Neural progenitor cell (in vitro differentiated cells): ENCODE measurements around the gene SPATA45. TPM values are rescaled to one million over a fixed set of nuclear protein-coding genes. Genes with fewer than 3 reads are reported as not detected.

ENCODE experiments used
- DNase-seq: peaks from one replicate; pipeline ENCODE4 v3.0.0-alpha.2; 2016; ENCODE audit warnings: low spot score
- H2AFZ ChIP-seq: fragments of 200-600 bp; sonication (generic); replicated peaks from 2 replicates; pipeline ENCODE4 v1.6.1; 2016; ENCODE audit warnings: antibody characterized with exemption
- H3F3A ChIP-seq: fragments of 200-600 bp; sonication (generic); 2 replicates; pipeline ENCODE4 v1.6.1; 2016; ENCODE audit warnings: antibody characterized with exemption, low read depth
- H3K27ac ChIP-seq: fragments of 200-600 bp; sonication (generic); 2 replicates; pipeline ENCODE4 v1.5.1; 2016; ENCODE audit warnings: mild to moderate bottlenecking
- H3K27me3 ChIP-seq: fragments of 200-600 bp; sonication (generic); 2 replicates; pipeline ENCODE4 v1.6.1; 2016; ENCODE audit warnings: mild to moderate bottlenecking, moderate library complexity
- H3K36me3 ChIP-seq: fragments of 200-600 bp; sonication (generic); 2 replicates; pipeline ENCODE4 v1.5.1; 2016
- H3K4me1 ChIP-seq: fragments of 200-600 bp; sonication (generic); 2 replicates; pipeline ENCODE4 v1.6.1; 2016; ENCODE audit warnings: mixed run types
- H3K4me2 ChIP-seq: fragments of 200-600 bp; sonication (generic); 2 replicates; pipeline ENCODE4 v1.6.1; 2016
- H3K4me3 ChIP-seq: fragments of 200-600 bp; sonication (generic); 2 replicates; pipeline ENCODE4 v1.5.1; 2016
- H3K79me2 ChIP-seq: fragments of 200-600 bp; sonication (generic); 2 replicates; pipeline ENCODE4 v1.6.1; 2016; ENCODE audit warnings: low read depth
- H3K9ac ChIP-seq: fragments of 200-600 bp; sonication (generic); 2 replicates; pipeline ENCODE4 v1.6.1; 2016
- H3K9me3 ChIP-seq: fragments of 200-600 bp; sonication (generic); 2 replicates; pipeline ENCODE4 v1.5.1; 2016; ENCODE audit warnings: low read depth
- H4K20me1 ChIP-seq: fragments of 200-600 bp; sonication (generic); 2 replicates; pipeline ENCODE4 v1.6.1; 2016; ENCODE audit warnings: low read depth
- H3K27ac Mint-ChIP-seq: 3 replicates; pipeline ENCODE4 v1.8.0; 2021; ENCODE audit warnings: mixed read lengths
- H3K27me3 Mint-ChIP-seq: 2 replicates; pipeline ENCODE4 v1.8.0; 2022; ENCODE audit warnings: low read depth, mild to moderate bottlenecking, inconsistent platforms, moderate library complexity, mixed read lengths; ENCODE audit not compliant: insufficient read depth
- H3K36me3 Mint-ChIP-seq: 3 replicates; pipeline ENCODE4 v1.8.0; 2021; ENCODE audit warnings: mixed read lengths
- H3K4me1 Mint-ChIP-seq: 3 replicates; pipeline ENCODE4 v1.8.0; 2021; ENCODE audit warnings: mixed read lengths
- H3K4me3 Mint-ChIP-seq: 3 replicates; pipeline ENCODE4 v1.8.0; 2021; ENCODE audit warnings: mild to moderate bottlenecking, moderate library complexity, mixed read lengths
- H3K9me3 Mint-ChIP-seq: 3 replicates; pipeline ENCODE4 v1.8.0; 2020; ENCODE audit warnings: mixed read lengths
- EZH2 ChIP-seq: fragments of 200-600 bp; sonication (generic); IDR thresholded peaks from 2 replicates; pipeline ENCODE4 v1.6.1; 2017; ENCODE audit warnings: antibody characterized with exemption, mild to moderate bottlenecking, moderate library complexity
- EZH2phosphoT487 ChIP-seq: fragments of 200-600 bp; sonication (generic); IDR thresholded peaks from 2 replicates; pipeline ENCODE4 v1.6.1; 2017; ENCODE audit warnings: antibody characterized with exemption
- total RNA-seq: library from RNA; depleted of rRNA; stranded (reverse); fragments of >200 nt; gene quantifications from 2 replicates; pipeline ENCODE4 v1.2.3, GENCODE V29; 2015; ENCODE audit warnings: low replicate concordance
- TF ChIP-seq, protein P1 (sequence below): fragments of 200-600 bp; sonication (generic); IDR thresholded peaks from 2 replicates; pipeline ENCODE4 v1.5.1; 2017; ENCODE audit warnings: antibody characterized with exemption, mild to moderate bottlenecking

Gene SPATA45
- total RNA-seq, 1 donor from 2014 or later = not detected

GRCh38 chr1:212879947-212880690 is 32.7 kb upstream of the SPATA45 start:
- Mint-ChIP-seq H3K36me3 (peaks cover 25% of the 10 kb centered on the region), H3K27ac (no peak overlapping the region), H3K9me3 (no peaks in the 10 kb centered on the region), H3K4me1 (no peaks in the 10 kb centered on the region), H3K4me3 (no peak overlapping the region), H3K27me3 (no peaks in the 10 kb centered on the region)
- Histone ChIP-seq H3K27me3 (no peaks in the 10 kb centered on the region), H3K4me1 (no peaks in the 10 kb centered on the region), H4K20me1 (no peaks in the 10 kb centered on the region), H3K4me2 (no peak overlapping the region), H3K9me3 (no peaks in the 10 kb centered on the region), H3K9ac (no peak overlapping the region), H2AFZ (no peak overlapping the region), H3K27ac (peak overlapping the region; percentile 29), H3K4me3 (no peak overlapping the region), H3F3A (no peaks in the 10 kb centered on the region), H3K36me3 (peaks cover 22% of the 10 kb centered on the region), H3K79me2 (no peaks in the 10 kb centered on the region)
- peak; percentile 3 for DNase-seq
- TF ChIP-seq EZH2phosphoT487 (no peak), EZH2 (no peak)
- TF ChIP-seq, protein P1, sequence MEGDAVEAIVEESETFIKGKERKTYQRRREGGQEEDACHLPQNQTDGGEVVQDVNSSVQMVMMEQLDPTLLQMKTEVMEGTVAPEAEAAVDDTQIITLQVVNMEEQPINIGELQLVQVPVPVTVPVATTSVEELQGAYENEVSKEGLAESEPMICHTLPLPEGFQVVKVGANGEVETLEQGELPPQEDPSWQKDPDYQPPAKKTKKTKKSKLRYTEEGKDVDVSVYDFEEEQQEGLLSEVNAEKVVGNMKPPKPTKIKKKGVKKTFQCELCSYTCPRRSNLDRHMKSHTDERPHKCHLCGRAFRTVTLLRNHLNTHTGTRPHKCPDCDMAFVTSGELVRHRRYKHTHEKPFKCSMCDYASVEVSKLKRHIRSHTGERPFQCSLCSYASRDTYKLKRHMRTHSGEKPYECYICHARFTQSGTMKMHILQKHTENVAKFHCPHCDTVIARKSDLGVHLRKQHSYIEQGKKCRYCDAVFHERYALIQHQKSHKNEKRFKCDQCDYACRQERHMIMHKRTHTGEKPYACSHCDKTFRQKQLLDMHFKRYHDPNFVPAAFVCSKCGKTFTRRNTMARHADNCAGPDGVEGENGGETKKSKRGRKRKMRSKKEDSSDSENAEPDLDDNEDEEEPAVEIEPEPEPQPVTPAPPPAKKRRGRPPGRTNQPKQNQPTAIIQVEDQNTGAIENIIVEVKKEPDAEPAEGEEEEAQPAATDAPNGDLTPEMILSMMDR = no peak

- H3K4me2 ChIP-seq = no peak overlapping the region
- H3K27ac Mint-ChIP-seq = no peak overlapping the region
- H3K4me3 ChIP-seq = no peak overlapping the region
- H3K4me3 Mint-ChIP-seq = no peak overlapping the region
- H3K4me1 Mint-ChIP-seq = no peaks in the 10 kb centered on the region
- no peak overlapping the region for H3K9ac ChIP-seq
- H3F3A ChIP-seq = no peaks in the 10 kb centered on the region
- no peaks in the 10 kb centered on the region for H3K4me1 ChIP-seq
- peaks cover 22% of the 10 kb centered on the region for H3K36me3 ChIP-seq
- peaks cover 30% of the 10 kb centered on the region for H3K36me3 Mint-ChIP-seq
- no peak overlapping the region for H2AFZ ChIP-seq
- H3K27me3 ChIP-seq = no peaks in the 10 kb centered on the region
- DNase-seq = no peak
- no peak overlapping the region for H3K27ac ChIP-seq
- H3K27me3 Mint-ChIP-seq = no peaks in the 10 kb centered on the region
- H3K9me3 ChIP-seq = no peaks in the 10 kb centered on the region
- TF ChIP-seq, protein P1 = no peak
- TF ChIP-seq EZH2 = no peak
- TF ChIP-seq EZH2phosphoT487 = no peak
- no peaks in the 10 kb centered on the region for H4K20me1 ChIP-seq
- H3K79me2 ChIP-seq = no peaks in the 10 kb centered on the region
- no peaks in the 10 kb centered on the region for H3K9me3 Mint-ChIP-seq
Measured at GRCh38 chr1:212878418-212878817, 31.0 kb upstream of the SPATA45 start.

- Histone ChIP-seq H3K27ac (no peak overlapping the region), H3F3A (no peaks in the 10 kb centered on the region), H2AFZ (no peak overlapping the region), H3K9ac (no peak overlapping the region), H3K4me3 (no peak overlapping the region), H3K36me3 (peaks cover 26% of the 10 kb centered on the region), H3K4me1 (no peaks in the 10 kb centered on the region), H3K79me2 (peaks cover 11% of the 10 kb centered on the region), H3K9me3 (no peaks in the 10 kb centered on the region), H3K4me2 (no peak overlapping the region), H4K20me1 (no peaks in the 10 kb centered on the region), H3K27me3 (no peaks in the 10 kb centered on the region)
- Mint-ChIP-seq H3K9me3 (no peaks in the 10 kb centered on the region), H3K27ac (no peak overlapping the region), H3K36me3 (peaks cover 32% of the 10 kb centered on the region), H3K4me3 (no peak overlapping the region), H3K4me1 (no peaks in the 10 kb centered on the region), H3K27me3 (no peaks in the 10 kb centered on the region)
- no peak for DNase-seq
- TF ChIP-seq EZH2phosphoT487 = no peak
- TF ChIP-seq, protein P1 = no peak
- no peak for TF ChIP-seq EZH2
Measured at GRCh38 chr1:212873518-212873917, 26.1 kb upstream of the SPATA45 start.
